BLaER1 (cell line): ENCODE results near the gene SLIT3.
"Not testable (repeated sequence)": the region's sequence is repeated elsewhere in the genome, so short reads cannot be mapped to it uniquely, and the experiment has no call there.

Experiments
- H3K27ac ChIP-seq: shearing (Covaris generic); formaldehyde crosslinking; 2 replicates; pipeline ENCODE4 v1.8.1; 2022
- H3K27me3 ChIP-seq: shearing (Covaris generic); formaldehyde crosslinking; 2 replicates; pipeline ENCODE4 v1.8.1; 2022
- H3K36me3 ChIP-seq: shearing (Covaris generic); formaldehyde crosslinking; 2 replicates; pipeline ENCODE4 v1.8.1; 2022
- H3K4me1 ChIP-seq: shearing (Covaris generic); formaldehyde crosslinking; 2 replicates; pipeline ENCODE4 v1.8.1; 2022
- H3K4me2 ChIP-seq: shearing (Covaris generic); formaldehyde crosslinking; 2 replicates; pipeline ENCODE4 v1.8.1; 2022
- H3K4me3 ChIP-seq: shearing (Covaris generic); formaldehyde crosslinking; 2 replicates; pipeline ENCODE4 v1.8.1; 2022
- H3K9ac ChIP-seq: shearing (Covaris generic); formaldehyde crosslinking; 2 replicates; pipeline ENCODE4 v1.8.1; 2022
- H3K9me3 ChIP-seq: shearing (Covaris generic); formaldehyde crosslinking; 2 replicates; pipeline ENCODE4 v1.8.1; 2022
- H4K20me1 ChIP-seq: shearing (Covaris generic); formaldehyde crosslinking; 2 replicates; pipeline ENCODE4 v1.8.1; 2022
- Cebpa-rat ChIP-seq: shearing (Covaris generic); IDR thresholded peaks from 2 replicates; pipeline ENCODE4 v1.8.1; 2022

The SLIT3 gene

DNA sequence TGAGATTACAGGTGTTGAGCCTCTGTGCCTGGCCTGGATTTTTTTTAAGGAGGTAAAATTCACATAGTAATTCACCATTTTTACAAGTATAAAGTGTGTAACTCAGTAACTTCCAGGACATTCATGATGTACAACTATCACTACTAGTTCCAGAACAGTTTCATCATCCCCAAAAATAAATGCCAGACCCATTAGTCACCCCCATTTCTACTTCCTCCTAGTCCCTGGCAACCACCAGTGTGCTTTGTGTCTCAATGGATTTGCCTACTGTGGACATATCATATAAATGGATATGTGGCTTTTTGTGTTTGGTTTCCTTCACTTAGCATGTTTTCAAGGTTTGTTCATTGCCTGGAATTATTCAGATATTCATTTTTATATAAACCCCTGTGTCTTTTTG is 649.3 kb downstream of the SLIT3 start:
- Histone ChIP-seq H3K27me3 (no peaks in the 10 kb centered on the region), H3K4me3 (no peak overlapping the region), H3K9ac (no peak overlapping the region), H3K36me3 (no peaks in the 10 kb centered on the region), H3K4me1 (no peaks in the 10 kb centered on the region), H3K9me3 (no peaks in the 10 kb centered on the region), H3K4me2 (no peak overlapping the region), H4K20me1 (no peaks in the 10 kb centered on the region), H3K27ac (no peak overlapping the region)
- no peak for TF ChIP-seq Cebpa-rat

DNA sequence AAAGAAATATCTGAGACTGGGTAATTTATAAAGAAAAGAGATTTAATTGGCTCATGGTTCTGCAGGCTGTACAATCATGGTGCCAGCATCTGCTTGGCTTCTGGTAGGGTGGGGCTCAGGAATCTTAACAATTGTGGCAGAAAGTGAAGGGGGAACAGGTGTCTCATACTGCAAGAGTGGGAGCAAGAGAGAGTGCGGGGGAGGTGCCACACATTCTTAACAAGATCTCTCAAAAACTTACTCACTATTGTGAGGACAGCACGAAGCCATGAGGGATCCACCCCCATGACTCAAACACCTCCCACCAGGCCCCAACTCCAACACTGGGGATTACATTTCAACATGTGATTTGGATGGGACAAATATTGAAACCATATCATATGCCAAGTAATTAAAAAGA is 651.6 kb downstream of the SLIT3 start:
- H4K20me1 ChIP-seq = no peaks in the 10 kb centered on the region
- H3K4me3 ChIP-seq = no peak overlapping the region
- TF ChIP-seq Cebpa-rat = no peak

DNA sequence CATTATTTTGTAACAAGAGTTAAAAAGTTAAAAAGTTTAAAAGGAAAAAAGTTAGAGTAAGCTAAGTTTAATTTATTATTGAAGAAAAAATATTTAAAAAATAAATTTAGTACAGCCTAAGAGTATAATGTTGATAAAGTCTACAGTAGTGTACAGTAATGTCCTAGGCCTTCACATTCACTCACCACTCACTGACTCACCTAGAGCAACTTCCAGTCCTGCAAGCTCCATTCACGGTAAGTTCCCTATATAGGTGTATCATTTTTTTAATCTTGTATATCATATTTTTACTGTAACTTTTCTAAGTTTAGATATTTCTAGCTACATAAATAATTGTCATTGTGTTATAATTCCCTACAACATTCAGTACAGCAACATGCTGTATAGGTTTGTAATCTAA is 652.4 kb downstream of the SLIT3 start:
- TF ChIP-seq Cebpa-rat = no peak
- Histone ChIP-seq H3K9ac (no peak overlapping the region), H3K4me3 (no peak overlapping the region), H3K36me3 (no peaks in the 10 kb centered on the region), H3K4me1 (no peaks in the 10 kb centered on the region), H3K4me2 (no peak overlapping the region), H3K9me3 (no peaks in the 10 kb centered on the region), H3K27me3 (no peaks in the 10 kb centered on the region), H4K20me1 (no peaks in the 10 kb centered on the region), H3K27ac (no peak overlapping the region)

More for the DNA sequence above, 651.6 kb downstream of the SLIT3 start:
- Histone ChIP-seq H3K4me1 (no peaks in the 10 kb centered on the region), H3K27me3 (no peaks in the 10 kb centered on the region), H3K4me2 (no peak overlapping the region), H3K9ac (no peak overlapping the region), H3K27ac (no peak overlapping the region), H3K36me3 (no peaks in the 10 kb centered on the region), H3K9me3 (no peaks in the 10 kb centered on the region)

DNA sequence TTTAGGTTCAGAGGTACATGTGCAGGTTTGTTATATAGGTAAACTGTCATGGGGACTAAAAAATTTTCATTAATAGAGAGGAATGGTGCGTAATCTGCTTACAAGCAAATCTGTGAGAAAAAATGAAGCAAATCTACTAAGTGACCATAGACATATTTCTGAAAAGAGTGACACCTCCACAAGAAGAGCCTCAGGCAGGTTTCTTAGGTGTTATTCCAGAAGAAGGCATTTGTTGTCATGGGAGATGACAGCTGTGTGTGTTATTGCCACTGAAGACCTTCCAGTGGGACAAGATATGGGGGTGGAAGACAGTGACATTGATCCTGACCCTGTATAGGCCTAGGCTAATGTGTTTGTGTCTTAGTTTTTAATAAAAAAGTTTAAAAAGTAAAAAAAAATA is 652.9 kb downstream of the SLIT3 start:
- Histone ChIP-seq H4K20me1 (no peaks in the 10 kb centered on the region), H3K27me3 (no peaks in the 10 kb centered on the region), H3K4me2 (no peak overlapping the region), H3K4me1 (no peaks in the 10 kb centered on the region), H3K36me3 (no peaks in the 10 kb centered on the region), H3K9ac (no peak overlapping the region), H3K9me3 (no peaks in the 10 kb centered on the region), H3K27ac (no peak overlapping the region), H3K4me3 (no peak overlapping the region)
- no peak for TF ChIP-seq Cebpa-rat

- no peak overlapping the region for H3K27ac ChIP-seq
- TF ChIP-seq Cebpa-rat = no peak
Measured at GRCh38 chr5:168647083-168647482, 653.9 kb downstream of the SLIT3 start.

GRCh38 chr5:168646335-168646734 is 654.6 kb downstream of the SLIT3 start:
- no peaks in the 10 kb centered on the region for H3K27me3 ChIP-seq
- TF ChIP-seq Cebpa-rat = no peak
- H3K27ac ChIP-seq = no peak overlapping the region

More at GRCh38 chr5:168647083-168647482, 653.9 kb downstream of the SLIT3 start:
- Histone ChIP-seq H3K9ac (no peak overlapping the region), H3K9me3 (no peaks in the 10 kb centered on the region), H3K27me3 (no peaks in the 10 kb centered on the region), H3K4me2 (no peak overlapping the region), H3K4me3 (no peak overlapping the region), H4K20me1 (no peaks in the 10 kb centered on the region), H3K36me3 (no peaks in the 10 kb centered on the region), H3K4me1 (no peaks in the 10 kb centered on the region)

DNA sequence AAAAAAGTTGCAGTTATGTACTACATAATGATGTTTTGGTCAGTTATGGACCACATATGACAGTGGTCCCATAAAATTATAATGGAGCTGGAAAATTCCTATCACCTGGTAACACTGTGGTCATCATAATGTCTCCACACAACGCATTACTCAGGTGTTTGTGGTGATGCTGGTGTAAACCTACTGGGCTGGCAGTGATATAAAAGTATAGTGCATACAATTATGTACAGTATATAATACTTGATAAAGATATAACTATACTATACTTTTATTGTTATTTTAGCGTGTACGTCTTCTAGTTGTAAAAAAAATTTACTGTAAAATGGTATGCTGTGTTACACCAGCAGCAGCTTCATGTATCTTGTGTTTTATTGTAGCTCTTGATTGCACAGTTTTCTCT is 655.7 kb downstream of the SLIT3 start:
- no peak overlapping the region for H3K4me3 ChIP-seq
- no peak overlapping the region for H3K4me2 ChIP-seq
- no peaks in the 10 kb centered on the region for H4K20me1 ChIP-seq
- H3K9me3 ChIP-seq = no peaks in the 10 kb centered on the region
- H3K9ac ChIP-seq = no peak overlapping the region
- H3K4me1 ChIP-seq = no peaks in the 10 kb centered on the region
- no peak for TF ChIP-seq Cebpa-rat
- no peaks in the 10 kb centered on the region for H3K36me3 ChIP-seq
- H3K27me3 ChIP-seq = no peaks in the 10 kb centered on the region
- no peak overlapping the region for H3K27ac ChIP-seq

More at GRCh38 chr5:168646335-168646734, 654.6 kb downstream of the SLIT3 start:
- no peaks in the 10 kb centered on the region for H4K20me1 ChIP-seq
- H3K4me1 ChIP-seq = no peaks in the 10 kb centered on the region
- no peaks in the 10 kb centered on the region for H3K36me3 ChIP-seq
- H3K9me3 ChIP-seq = no peaks in the 10 kb centered on the region
- no peak overlapping the region for H3K9ac ChIP-seq
- H3K4me3 ChIP-seq = no peak overlapping the region
- H3K4me2 ChIP-seq = no peak overlapping the region

- TF ChIP-seq Cebpa-rat = no peak
- H3K9ac ChIP-seq = no peak overlapping the region
- no peaks in the 10 kb centered on the region for H3K9me3 ChIP-seq
- no peaks in the 10 kb centered on the region for H3K36me3 ChIP-seq
- no peak overlapping the region for H3K4me3 ChIP-seq
- no peak overlapping the region for H3K27ac ChIP-seq
- no peaks in the 10 kb centered on the region for H3K27me3 ChIP-seq
- no peaks in the 10 kb centered on the region for H4K20me1 ChIP-seq
- no peaks in the 10 kb centered on the region for H3K4me1 ChIP-seq
- H3K4me2 ChIP-seq = no peak overlapping the region
Measured at GRCh38 chr5:168642019-168642418, 658.9 kb downstream of the SLIT3 start.

GRCh38 chr5:168638846-168639245 is 662.1 kb downstream of the SLIT3 start:
- not testable (repeated sequence) for H3K9me3 ChIP-seq, H3K36me3 ChIP-seq, H3K27ac ChIP-seq, H3K4me3 ChIP-seq, H3K4me1 ChIP-seq, H4K20me1 ChIP-seq, H3K27me3 ChIP-seq, H3K9ac ChIP-seq, H3K4me2 ChIP-seq

DNA sequence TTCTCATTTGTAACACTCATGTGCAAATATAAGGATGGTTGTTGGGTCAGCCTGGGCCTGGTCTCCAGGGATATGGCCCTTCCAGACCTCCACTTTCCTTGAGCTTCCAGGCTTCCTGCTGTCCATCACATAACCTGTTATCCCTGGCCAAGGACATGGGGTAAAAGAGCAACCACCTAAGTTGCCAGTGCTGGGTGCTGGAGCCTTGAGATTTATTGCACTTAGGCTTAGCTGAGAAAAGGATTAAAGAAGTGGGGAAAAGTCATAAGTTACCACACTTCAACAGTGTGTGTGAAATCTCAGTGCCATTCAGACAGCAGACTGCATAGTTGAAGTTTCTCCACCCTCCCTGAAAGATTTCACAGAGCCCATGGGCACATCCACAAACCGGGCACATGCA is 663.1 kb downstream of the SLIT3 start:
- Histone ChIP-seq H3K4me3 (no peak overlapping the region), H3K4me1 (no peaks in the 10 kb centered on the region), H3K4me2 (no peak overlapping the region), H3K9ac (no peak overlapping the region), H3K9me3 (no peaks in the 10 kb centered on the region), H3K27me3 (no peaks in the 10 kb centered on the region), H4K20me1 (no peaks in the 10 kb centered on the region), H3K27ac (no peak overlapping the region), H3K36me3 (no peaks in the 10 kb centered on the region)
- TF ChIP-seq Cebpa-rat = no peak

DNA sequence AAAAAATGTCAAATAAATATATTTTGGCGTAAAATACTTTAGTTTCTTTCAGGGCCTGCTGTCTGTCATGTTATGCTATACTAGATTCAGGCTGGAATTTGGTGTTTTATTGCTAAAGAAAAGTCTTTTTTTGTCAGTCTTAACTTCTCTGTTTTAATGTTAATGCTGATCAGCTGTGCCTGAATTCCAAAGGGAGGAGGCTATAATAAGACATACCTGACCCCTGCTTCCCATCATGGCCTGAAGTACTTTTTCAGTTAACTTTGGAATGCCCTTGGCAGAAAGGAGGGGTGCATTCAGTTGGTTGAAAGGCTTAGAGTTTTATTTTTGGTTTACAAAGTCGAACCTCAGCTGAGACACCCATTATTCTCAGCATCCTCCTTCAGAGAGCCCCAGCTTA is 663.7 kb downstream of the SLIT3 start:
- no peaks in the 10 kb centered on the region for H4K20me1 ChIP-seq
- H3K36me3 ChIP-seq = no peaks in the 10 kb centered on the region
- H3K4me2 ChIP-seq = no peak overlapping the region
- no peaks in the 10 kb centered on the region for H3K9me3 ChIP-seq
- no peak overlapping the region for H3K9ac ChIP-seq
- TF ChIP-seq Cebpa-rat = no peak
- H3K4me1 ChIP-seq = no peaks in the 10 kb centered on the region
- no peak overlapping the region for H3K27ac ChIP-seq
- H3K4me3 ChIP-seq = no peak overlapping the region
- no peaks in the 10 kb centered on the region for H3K27me3 ChIP-seq

DNA sequence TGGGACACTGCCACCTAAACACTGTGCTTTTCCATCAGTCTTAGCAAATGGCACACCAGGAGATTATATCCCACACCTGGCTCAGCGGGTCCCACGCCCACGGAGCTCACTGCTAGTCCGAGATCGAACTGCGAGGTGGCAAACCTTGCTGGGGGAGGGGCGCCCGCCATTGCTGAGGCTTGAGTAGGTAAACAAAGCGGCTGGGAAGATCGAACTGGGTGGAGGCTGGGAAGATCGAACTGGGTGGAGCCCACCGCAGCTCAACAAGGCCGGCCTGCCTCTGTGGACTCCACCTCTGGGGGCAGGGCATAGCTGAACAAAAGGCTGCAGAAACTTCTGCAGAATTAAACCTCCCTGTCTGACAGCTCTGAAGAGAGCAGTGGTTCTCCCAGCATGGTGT is 670.0 kb downstream of the SLIT3 start:
- not testable (repeated sequence) for H3K27ac ChIP-seq, H3K4me3 ChIP-seq, H3K4me1 ChIP-seq, H3K9me3 ChIP-seq, H3K4me2 ChIP-seq, H4K20me1 ChIP-seq, H3K36me3 ChIP-seq, H3K9ac ChIP-seq, H3K27me3 ChIP-seq
